Esophagus (tissue), 2 donors: Measurements from ENCODE around the gene STUB1. TPM values are rescaled to one million over a fixed set of nuclear protein-coding genes. Genes with fewer than 3 reads are reported as not detected.

Source experiments
- H3K27ac ChIP-seq, 2 donors: one replicate each; pipeline ENCODE4 v1.5.1; 2013; ENCODE audit warnings: low read depth in 2 of 2, mild to moderate bottlenecking in 2 of 2, inconsistent platforms in 1 of 2, low read length in 1 of 2, moderate library complexity in 1 of 2
- H3K27me3 ChIP-seq, 2 donors: one replicate each; pipeline ENCODE4 v1.6.1; 2013; ENCODE audit warnings: low read length in 2 of 2, control low read depth in 1 of 2, mild to moderate bottlenecking in 1 of 2; ENCODE audit not compliant: insufficient read depth in 2 of 2, control insufficient read depth in 1 of 2
- H3K36me3 ChIP-seq, 2 donors: one replicate each; pipeline ENCODE4 v1.6.1; 2013; ENCODE audit warnings: low read length in 1 of 2; ENCODE audit not compliant: control insufficient read depth in 2 of 2, insufficient read depth in 2 of 2
- H3K4me1 ChIP-seq, 2 donors: one replicate each; pipeline ENCODE4 v1.6.1; 2013; ENCODE audit warnings: low read length in 1 of 2; ENCODE audit not compliant: control insufficient read depth in 2 of 2, insufficient read depth in 2 of 2
- H3K4me3 ChIP-seq, 2 donors: one replicate each; pipeline ENCODE4 v1.5.1; 2013; ENCODE audit warnings: low read length in 2 of 2, mild to moderate bottlenecking in 2 of 2, low read depth in 1 of 2, moderate library complexity in 1 of 2
- H3K9me3 ChIP-seq, 2 donors: one replicate each; pipeline ENCODE4 v1.6.1; 2013; ENCODE audit warnings: mild to moderate bottlenecking in 2 of 2, low read depth in 1 of 2, low read length in 1 of 2, moderate library complexity in 1 of 2; ENCODE audit not compliant: control insufficient read depth in 2 of 2, insufficient read depth in 1 of 2
- WGBS, 2 donors: extraction: QIAGEN DNeasy Blood & Tissue Kit; methylation state at CpG; one replicate each; pipeline ENCODE4 v1.1.7; 2013; 5-methylcytosine and 5-hydroxymethylcytosine counted together
- polyA plus RNA-seq, 2 donors: library from polyadenylated mRNA; stranded (reverse); fragments of 200-250 nt; gene quantifications; one replicate each; pipeline ENCODE4 v1.2.3, GENCODE V29; 2013
- donor health status: healthy with polysubstance abuse.
- donor health status: Bipolar disorder and iron deficiency.

The STUB1 gene
- polyA plus RNA-seq, 2 donors: 58.3 to 95.2 TPM

DNA sequence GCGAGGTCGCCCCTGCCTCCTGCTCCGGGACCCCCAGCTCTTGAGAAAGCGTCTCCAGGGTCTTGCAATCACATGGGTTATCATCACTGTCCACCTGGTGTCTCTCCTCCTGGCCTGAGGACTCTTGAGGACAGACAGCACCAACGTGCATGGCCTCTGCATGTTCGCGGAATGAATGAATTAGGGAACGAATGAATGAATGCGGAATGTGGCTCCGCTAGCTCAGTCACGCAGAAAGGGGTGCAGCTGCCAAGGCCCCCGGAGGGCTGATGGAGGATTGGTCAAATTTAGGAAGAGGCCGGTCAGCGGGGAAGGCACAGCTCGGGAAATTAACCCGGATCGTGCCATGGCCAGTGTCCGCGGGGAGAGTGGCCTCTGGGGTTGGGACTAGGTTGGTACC is 22.1 kb downstream of the STUB1 start:
- H3K36me3 ChIP-seq: no peaks in the 10 kb centered on the region
- peaks cover 8 to 15% of the 10 kb centered on the region in 2 donors for H3K4me1 ChIP-seq
- H3K27me3 ChIP-seq: peaks cover 6 to 36% of the 10 kb centered on the region in 2 donors
- H3K27ac ChIP-seq: no peak overlapping the region
- no peak overlapping the region for H3K4me3 ChIP-seq
- 82 to 83% methylated on average over 19 of the region's 19 CpGs for WGBS, 2 donors
- no peaks in the 10 kb centered on the region for H3K9me3 ChIP-seq

DNA sequence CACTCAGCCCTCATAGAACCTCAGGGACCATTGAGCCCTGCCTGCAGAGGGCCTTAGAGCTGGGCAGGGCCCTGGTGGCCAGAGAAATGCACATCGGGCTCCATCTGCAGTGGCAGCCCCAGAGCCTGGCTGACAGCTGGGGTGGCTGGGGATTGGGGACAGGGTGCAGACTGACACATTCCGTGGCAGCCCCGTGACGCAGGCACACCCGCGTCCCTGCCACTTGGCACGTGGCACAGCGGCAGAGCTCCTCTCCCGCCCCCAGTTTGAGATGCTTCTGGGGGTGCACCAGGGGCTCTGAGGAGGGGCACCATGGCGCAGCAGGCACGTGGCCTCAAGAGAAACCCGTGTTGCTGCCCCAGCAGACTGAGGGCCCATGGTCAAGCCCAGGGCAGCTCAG is 23.2 kb downstream of the STUB1 start:
- Histone ChIP-seq H3K4me1 (peaks cover 10 to 20% of the 10 kb centered on the region in 2 donors), H3K9me3 (no peaks in the 10 kb centered on the region), H3K36me3 (no peaks in the 10 kb centered on the region), H3K4me3 (no peak overlapping the region), H3K27me3 (peaks cover 6 to 36% of the 10 kb centered on the region in 2 donors), H3K27ac (no peak overlapping the region)
- WGBS, 2 donors: 70 to 80% methylated on average over 12 of the region's 12 CpGs

DNA sequence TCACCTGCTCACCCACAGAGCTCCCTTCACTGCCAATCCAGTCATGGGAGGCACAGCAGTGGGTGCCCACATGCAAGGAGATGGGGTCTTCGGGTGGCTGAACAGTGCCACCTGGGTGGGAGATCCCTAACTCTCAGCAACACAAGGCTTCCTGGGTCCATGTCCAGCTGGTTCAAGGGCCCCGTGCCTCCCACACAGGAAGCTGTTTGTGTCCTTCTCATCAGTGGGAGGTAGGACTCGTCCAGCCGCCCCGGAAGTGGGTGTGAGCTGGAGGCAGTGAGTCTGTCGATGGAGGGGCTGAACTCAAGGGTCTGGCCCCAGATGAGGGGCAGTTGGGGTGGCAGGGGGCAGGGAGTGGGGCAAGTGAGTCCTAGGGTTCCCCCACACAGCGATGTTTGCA is 23.8 kb downstream of the STUB1 start:
- no peaks in the 10 kb centered on the region for H3K36me3 ChIP-seq
- peaks cover 6 to 37% of the 10 kb centered on the region in 2 donors for H3K27me3 ChIP-seq
- WGBS, 2 donors: 69 to 72% methylated on average over 6 to 7 of the region's 7 CpGs
- no peaks in the 10 kb centered on the region for H3K9me3 ChIP-seq
- H3K4me3 ChIP-seq: no peak overlapping the region
- H3K4me1 ChIP-seq: peaks cover 10 to 20% of the 10 kb centered on the region in 2 donors
- H3K27ac ChIP-seq: no peak overlapping the region

DNA sequence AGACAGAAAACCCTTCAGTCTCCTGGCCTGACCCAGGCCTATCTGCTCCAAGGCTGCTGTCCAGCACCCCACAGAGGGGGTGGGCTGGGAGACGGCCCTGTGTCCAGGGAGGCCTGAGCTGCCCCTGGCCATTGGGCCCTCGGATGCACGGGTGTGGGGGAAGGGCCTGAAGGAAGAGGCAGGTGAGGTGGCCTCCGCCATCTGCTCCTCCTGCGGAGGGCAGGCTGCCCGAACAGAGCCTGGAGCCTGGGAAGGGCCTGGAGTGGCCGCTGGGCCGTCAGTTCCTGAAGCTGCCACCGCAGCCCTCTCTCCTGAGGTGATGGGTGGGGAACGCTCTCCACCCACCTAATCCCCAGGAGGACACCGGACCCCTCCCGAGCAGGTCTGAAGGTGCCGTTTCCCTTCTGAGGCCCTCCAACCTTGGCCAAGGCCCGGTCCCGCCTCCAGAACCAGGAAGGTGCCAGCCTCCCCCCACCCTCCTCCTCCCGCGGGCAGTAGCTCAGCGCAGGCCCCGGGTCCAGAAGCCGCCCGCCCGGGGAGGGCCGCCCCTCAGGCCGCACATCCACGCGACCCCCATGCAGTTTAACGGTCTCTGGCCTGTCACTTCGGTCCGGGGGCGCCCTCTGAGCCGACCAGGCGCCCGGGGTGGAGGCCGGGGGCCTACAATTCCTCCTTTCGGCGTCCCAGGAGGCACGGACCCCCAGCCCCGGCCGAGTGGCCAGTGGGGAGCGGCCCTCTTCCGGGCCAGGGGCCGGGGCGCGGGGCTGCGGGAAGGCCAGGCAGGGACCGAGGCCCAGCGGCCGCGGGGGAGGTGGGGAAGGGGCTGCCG is 24.6 kb downstream of the STUB1 start:
- Histone ChIP-seq H3K9me3 (no peaks in the 10 kb centered on the region), H3K4me1 (peaks cover 10 to 20% of the 10 kb centered on the region in 2 donors), H3K36me3 (no peaks in the 10 kb centered on the region), H3K27ac (no peak overlapping the region), H3K4me3 (peak overlapping the region in 1 of 2 donors; percentile 36), H3K27me3 (peaks cover 6 to 41% of the 10 kb centered on the region in 2 donors)
- WGBS, 2 donors: 9 to 11% methylated on average over 31 to 50 of the region's 50 CpGs

DNA sequence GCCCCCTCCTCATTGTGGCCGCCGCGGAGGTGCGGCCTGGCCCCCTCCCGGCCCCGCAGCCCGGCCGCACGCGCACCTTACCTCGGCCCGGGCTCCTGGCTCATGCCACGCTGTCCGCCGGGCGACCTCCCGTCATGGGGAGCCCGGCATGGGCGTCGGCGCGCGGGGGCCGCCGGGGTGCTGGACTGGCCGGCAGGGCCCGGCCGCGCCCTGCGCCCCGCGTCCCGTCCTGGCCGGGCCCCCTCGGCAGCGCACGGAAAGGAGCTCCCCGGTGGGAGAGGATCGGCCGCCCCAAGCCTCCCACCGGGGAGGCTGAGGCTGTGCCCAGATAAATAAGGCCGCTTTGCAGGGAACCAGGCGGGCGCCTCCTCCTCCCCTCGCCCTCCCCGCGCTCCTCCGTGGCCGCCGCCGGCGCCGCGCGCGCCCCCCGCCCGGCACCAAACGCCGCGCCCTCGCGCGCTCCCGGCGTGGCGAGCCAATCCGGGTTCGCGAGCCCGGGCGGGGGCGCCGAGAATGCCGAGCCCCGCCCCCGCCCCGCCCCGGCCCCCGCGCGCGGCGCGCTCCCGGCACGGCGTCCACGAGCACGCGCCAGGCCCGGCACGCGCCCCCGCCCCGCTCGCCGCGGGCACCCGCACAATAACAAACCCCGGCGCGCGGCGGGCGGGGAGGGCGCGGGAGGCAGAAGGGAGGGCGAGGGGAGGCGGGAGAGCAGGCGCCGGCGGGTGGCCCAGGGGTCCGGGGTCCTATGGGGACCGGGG is 25.4 kb downstream of the STUB1 start, which contains the start of gene FBXL16:
TSS of gene FBXL16 (minus strand) at position 371 of the 758 bp plus-strand sequence. CDS start 8,396 bp downstream, outside the sequence.
- WGBS, 2 donors: 0 to 1% methylated on average over 27 to 115 of the region's 115 CpGs
- Histone ChIP-seq H3K9me3 (no peaks in the 10 kb centered on the region), H3K27ac (no peak within 1 kb of the TSS), H3K36me3 (no peaks in the 10 kb centered on the region), H3K4me1 (peaks cover 10 to 20% of the 10 kb centered on the region in 2 donors), H3K27me3 (peaks cover 6 to 41% of the 10 kb centered on the region in 2 donors), H3K4me3 (peak within 1 kb of the TSS; percentile 23 to 36)

- peaks cover 6 to 36% of the 10 kb centered on the region in 2 donors for H3K27me3 ChIP-seq
- no peaks in the 10 kb centered on the region for H3K9me3 ChIP-seq
- peak overlapping the region in 1 of 2 donors; percentile 36 for H3K4me3 ChIP-seq
- H3K4me1 ChIP-seq: peaks cover 10 to 18% of the 10 kb centered on the region in 2 donors
- 2 to 4% methylated on average over 48 to 49 of the region's 49 CpGs for WGBS, 2 donors
- H3K27ac ChIP-seq: no peak overlapping the region
- no peaks in the 10 kb centered on the region for H3K36me3 ChIP-seq
Measured at GRCh38 chr16:706189-707061, 26.2 kb downstream of the STUB1 start.

- Histone ChIP-seq H3K9me3 (no peaks in the 10 kb centered on the region), H3K27ac (no peak overlapping the region), H3K27me3 (peaks cover 0 to 31% of the 10 kb centered on the region in 2 donors), H3K36me3 (no peaks in the 10 kb centered on the region), H3K4me3 (no peak overlapping the region), H3K4me1 (peaks cover 10 to 18% of the 10 kb centered on the region in 2 donors)
- 25 to 29% methylated on average over 12 to 14 of the region's 14 CpGs for whole genome bisulfite sequencing, 2 donors
Measured at GRCh38 chr16:707062-707538, 26.9 kb downstream of the STUB1 start.

DNA sequence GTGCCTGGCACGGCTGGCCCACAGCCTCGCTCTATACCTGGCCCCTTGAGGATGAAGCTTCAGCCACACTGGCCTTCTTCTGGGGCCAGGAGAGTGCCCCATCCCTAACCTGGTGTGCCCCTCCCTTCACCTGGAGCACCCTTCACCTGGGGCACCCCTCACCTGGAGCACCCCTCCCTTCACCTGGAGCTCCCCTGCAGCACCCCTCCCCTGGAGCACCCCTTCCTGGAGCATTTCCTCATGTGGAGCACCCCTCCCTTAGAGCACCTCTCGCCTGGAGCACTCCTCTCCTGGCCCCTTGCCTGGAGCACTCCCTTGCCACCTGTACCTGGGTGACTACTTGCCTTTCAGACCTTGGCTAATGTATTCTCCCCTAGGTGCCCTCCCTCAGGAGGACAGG is 27.8 kb downstream of the STUB1 start:
- H3K27ac ChIP-seq: no peak overlapping the region
- H3K4me1 ChIP-seq: peaks cover 10 to 18% of the 10 kb centered on the region in 2 donors
- no peaks in the 10 kb centered on the region for H3K36me3 ChIP-seq
- H3K4me3 ChIP-seq: no peak overlapping the region
- 42 to 60% methylated on average over 3 of the region's 3 CpGs for WGBS, 2 donors
- no peaks in the 10 kb centered on the region for H3K9me3 ChIP-seq
- H3K27me3 ChIP-seq: peaks cover 0 to 27% of the 10 kb centered on the region in 2 donors

GRCh38 chr16:708959-709358 is 28.7 kb downstream of the STUB1 start:
- Histone ChIP-seq H3K27me3 (peaks cover 0 to 23% of the 10 kb centered on the region in 2 donors), H3K36me3 (no peaks in the 10 kb centered on the region), H3K4me1 (peaks cover 10 to 18% of the 10 kb centered on the region in 2 donors), H3K27ac (no peak overlapping the region), H3K9me3 (no peaks in the 10 kb centered on the region), H3K4me3 (no peak overlapping the region)
- WGBS, 2 donors: 58 to 80% methylated on average over 4 of the region's 4 CpGs
